Calu3 (cell line): ENCODE measurements around the gene PCLO. TPM values are rescaled to one million over a fixed set of nuclear protein-coding genes. Genes with fewer than 3 reads are reported as not detected.
"Not testable (repeated sequence)": the region's sequence is repeated elsewhere in the genome, so short reads cannot be mapped to it uniquely, and the experiment has no call there.

Experiments
- BruUV-seq: library from RNA; stranded (reverse); fragments of 400-500 nt; replicated peaks from 2 replicates; lab custom pipeline; 2021; lab: Mats Ljungman, UMichigan
- CTCF ChIA-PET: fragments of 300-600 bp; sonication (Branson Sonifier 250); formaldehyde crosslinking; loops from one replicate; lab custom pipeline; 2022; ENCODE audit warnings: antibody characterized with exemption; lab: Charles Lee
- DNase-seq: peaks from one replicate; pipeline ENCODE4 v3.0.0; 2022
- H3K27ac Mint-ChIP-seq: one replicate; pipeline ENCODE4 v1.8.0; 2022; ENCODE audit warnings: mixed read lengths; ENCODE audit not compliant: unreplicated experiment
- H3K27me3 Mint-ChIP-seq: one replicate; pipeline ENCODE4 v1.8.0; 2022; ENCODE audit warnings: mixed read lengths; ENCODE audit not compliant: unreplicated experiment
- H3K36me3 Mint-ChIP-seq: one replicate; pipeline ENCODE4 v1.8.0; 2022; ENCODE audit warnings: mild to moderate bottlenecking, moderate library complexity, mixed read lengths; ENCODE audit not compliant: insufficient read depth, unreplicated experiment
- H3K4me1 Mint-ChIP-seq: one replicate; pipeline ENCODE4 v1.8.0; 2022; ENCODE audit warnings: mild to moderate bottlenecking, low read depth, mixed read lengths; ENCODE audit not compliant: unreplicated experiment
- H3K4me3 Mint-ChIP-seq: one replicate; pipeline ENCODE4 v1.8.0; 2022; ENCODE audit warnings: mild to moderate bottlenecking, low read depth, moderate library complexity, mixed read lengths; ENCODE audit not compliant: unreplicated experiment
- H3K9me3 Mint-ChIP-seq: one replicate; pipeline ENCODE4 v1.8.0; 2022; ENCODE audit warnings: low read depth, mixed read lengths; ENCODE audit not compliant: unreplicated experiment
- intact Hi-C: fragments of 100-400 bp; cut with micrococcal nuclease; formaldehyde crosslinking; loops from one replicate; pipeline ENCODE4 v1.10.0; 2022; ENCODE audit not compliant: unreplicated experiment
- total RNA-seq: library from RNA; stranded (reverse); gene quantifications from 2 replicates; pipeline ENCODE4 v1.2.3, GENCODE V29; 2022
- TF ChIP-seq, protein P1 (sequence below): fragments of 200-600 bp; IDR thresholded peaks from one replicate; pipeline ENCODE4 v1.8.0; 2022; ENCODE audit warnings: antibody characterized with exemption; ENCODE audit not compliant: unreplicated experiment

The PCLO gene
- total RNA-seq, 1 experiment from 2014 or later, result 9.1 TPM

DNA sequence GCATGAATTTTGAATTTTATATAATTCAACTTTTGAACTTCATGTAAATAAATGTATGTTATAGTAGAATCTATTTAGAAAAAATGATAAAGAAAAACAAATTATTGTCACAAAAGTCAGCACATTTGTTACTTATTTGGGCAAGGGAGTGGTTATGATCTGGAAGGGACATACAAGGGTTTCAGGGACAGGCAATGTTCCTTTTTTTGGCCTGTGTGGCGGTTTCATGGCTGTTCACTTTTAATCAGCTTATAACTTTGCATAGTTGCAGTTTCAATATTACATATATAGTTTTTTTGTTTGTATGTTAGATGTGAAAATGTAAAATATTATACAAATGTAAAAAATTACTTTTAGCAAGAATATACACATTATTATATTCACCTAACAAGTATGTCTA lies 256.2 kb downstream of the PCLO start:
- H3K27me3 Mint-ChIP-seq, result no peaks in the 10 kb centered on the region
- H3K9me3 Mint-ChIP-seq, result no peaks in the 10 kb centered on the region
- H3K4me1 Mint-ChIP-seq, result no peaks in the 10 kb centered on the region
- CTCF ChIA-PET, result no interaction called here
- DNase-seq, result no peak
- no peaks in the 10 kb centered on the region for H3K36me3 Mint-ChIP-seq
- no peak overlapping the region for H3K4me3 Mint-ChIP-seq
- no TSS peak for BruUV-seq
- TF ChIP-seq, protein P1, sequence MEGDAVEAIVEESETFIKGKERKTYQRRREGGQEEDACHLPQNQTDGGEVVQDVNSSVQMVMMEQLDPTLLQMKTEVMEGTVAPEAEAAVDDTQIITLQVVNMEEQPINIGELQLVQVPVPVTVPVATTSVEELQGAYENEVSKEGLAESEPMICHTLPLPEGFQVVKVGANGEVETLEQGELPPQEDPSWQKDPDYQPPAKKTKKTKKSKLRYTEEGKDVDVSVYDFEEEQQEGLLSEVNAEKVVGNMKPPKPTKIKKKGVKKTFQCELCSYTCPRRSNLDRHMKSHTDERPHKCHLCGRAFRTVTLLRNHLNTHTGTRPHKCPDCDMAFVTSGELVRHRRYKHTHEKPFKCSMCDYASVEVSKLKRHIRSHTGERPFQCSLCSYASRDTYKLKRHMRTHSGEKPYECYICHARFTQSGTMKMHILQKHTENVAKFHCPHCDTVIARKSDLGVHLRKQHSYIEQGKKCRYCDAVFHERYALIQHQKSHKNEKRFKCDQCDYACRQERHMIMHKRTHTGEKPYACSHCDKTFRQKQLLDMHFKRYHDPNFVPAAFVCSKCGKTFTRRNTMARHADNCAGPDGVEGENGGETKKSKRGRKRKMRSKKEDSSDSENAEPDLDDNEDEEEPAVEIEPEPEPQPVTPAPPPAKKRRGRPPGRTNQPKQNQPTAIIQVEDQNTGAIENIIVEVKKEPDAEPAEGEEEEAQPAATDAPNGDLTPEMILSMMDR, result no peak
- intact Hi-C loops, result no loop called here
- no peak overlapping the region for H3K27ac Mint-ChIP-seq

DNA sequence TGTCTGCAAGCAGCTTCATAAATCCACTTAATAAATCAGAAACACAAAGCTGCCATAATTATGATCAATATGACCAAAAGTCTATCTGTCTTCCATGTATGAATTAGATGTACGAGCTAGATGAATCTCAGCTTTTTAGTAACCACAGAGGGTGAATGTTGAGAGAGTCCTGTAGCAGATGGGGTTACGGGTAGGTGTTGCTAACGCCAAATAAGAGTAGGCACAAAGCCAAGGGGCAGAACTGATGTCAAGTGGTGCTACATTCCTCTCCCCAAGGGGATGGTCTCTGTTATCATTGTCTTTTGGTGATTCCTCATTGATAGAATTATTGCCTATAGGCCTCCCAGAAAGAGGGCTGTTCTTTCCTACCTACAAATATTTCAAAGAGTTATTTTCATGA lies 257.8 kb downstream of the PCLO start:
- Mint-ChIP-seq H3K27ac (no peak overlapping the region), H3K4me3 (no peak overlapping the region), H3K36me3 (no peaks in the 10 kb centered on the region), H3K4me1 (no peaks in the 10 kb centered on the region), H3K9me3 (no peaks in the 10 kb centered on the region), H3K27me3 (no peaks in the 10 kb centered on the region)
- CTCF ChIA-PET, result no interaction called here
- DNase-seq, result no peak
- intact Hi-C loops, result no loop called here
- TF ChIP-seq, protein P1, result no peak
- no TSS peak for BruUV-seq

DNA sequence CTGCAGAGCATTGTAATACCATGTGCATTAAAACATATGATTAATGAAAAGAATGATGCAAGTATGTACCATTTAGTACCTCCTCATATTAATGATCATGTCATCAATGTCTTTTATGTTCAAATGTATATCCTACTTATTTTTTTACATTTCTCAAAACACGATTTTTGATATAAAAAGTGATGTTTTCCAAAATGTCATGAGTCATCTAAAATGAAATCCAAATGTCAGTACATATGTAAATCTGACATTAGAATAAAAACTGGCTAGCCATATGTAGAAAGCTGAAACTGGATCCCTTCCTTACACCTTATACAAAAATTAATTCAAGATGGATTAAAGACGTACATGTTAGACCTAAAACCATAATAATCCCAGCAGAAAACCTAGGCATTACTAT lies 261.6 kb downstream of the PCLO start:
- H3K9me3 Mint-ChIP-seq, DNase-seq, H3K36me3 Mint-ChIP-seq, H3K4me1 Mint-ChIP-seq, CTCF ChIA-PET, H3K4me3 Mint-ChIP-seq, intact Hi-C loops, H3K27ac Mint-ChIP-seq, H3K27me3 Mint-ChIP-seq, BruUV-seq: not testable (repeated sequence)

- Mint-ChIP-seq H3K4me1 (no peaks in the 10 kb centered on the region), H3K27me3 (no peaks in the 10 kb centered on the region), H3K4me3 (no peak overlapping the region), H3K9me3 (no peaks in the 10 kb centered on the region), H3K27ac (no peak overlapping the region), H3K36me3 (no peaks in the 10 kb centered on the region)
- intact Hi-C loops, result no loop called here
- CTCF ChIA-PET, result no interaction called here
- DNase-seq, result no peak
- BruUV-seq, result no TSS peak
- TF ChIP-seq, protein P1, result no peak
Observed at GRCh38 chr7:82897500-82897899, 265.2 kb downstream of the PCLO start.

DNA sequence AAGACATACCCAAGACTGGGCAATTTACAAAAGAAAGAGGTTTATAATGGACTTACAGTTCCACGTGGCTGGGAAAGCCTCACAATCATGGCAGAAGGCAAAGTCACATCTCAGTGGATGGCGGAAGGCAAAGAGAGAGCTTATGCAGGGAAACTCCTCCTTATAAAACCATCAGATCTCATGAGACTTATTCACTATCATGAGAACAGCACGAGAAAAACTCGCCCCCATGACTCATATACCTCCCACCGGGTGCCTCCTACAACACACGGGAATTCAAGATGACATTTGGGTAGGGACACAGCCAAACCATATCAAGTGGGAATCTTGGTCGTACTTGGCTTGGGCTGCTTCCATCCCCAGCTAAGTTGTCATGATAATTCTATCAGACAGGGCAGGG lies 268.3 kb downstream of the PCLO start:
- H3K27me3 Mint-ChIP-seq, CTCF ChIA-PET, DNase-seq, H3K4me1 Mint-ChIP-seq, BruUV-seq, H3K36me3 Mint-ChIP-seq, intact Hi-C loops, H3K27ac Mint-ChIP-seq, H3K4me3 Mint-ChIP-seq, H3K9me3 Mint-ChIP-seq: not testable (repeated sequence)
